Measurements from ENCODE around the gene NANOS1.
"Not testable (repeated sequence)": the region's sequence is repeated elsewhere in the genome, so short reads cannot be mapped to it uniquely, and the experiment has no call there.

NANOS1 gene

DNA sequence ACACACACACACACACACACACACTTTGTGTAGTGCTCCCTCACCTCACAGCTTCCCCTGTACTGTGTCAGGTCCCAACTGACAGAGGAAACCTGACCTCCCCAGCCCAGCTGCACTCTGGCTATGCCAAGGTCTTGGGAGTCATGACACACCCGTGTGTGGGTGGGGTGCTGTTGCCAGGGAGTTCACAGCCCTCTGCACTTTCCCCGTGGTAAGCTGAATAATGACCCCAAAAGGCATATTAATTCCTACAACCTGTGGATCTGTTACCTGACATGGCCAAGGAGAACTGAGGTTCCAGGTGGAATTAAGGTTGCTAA lies 8.9 kb upstream of the NANOS1 start:
- no peak for FAIRE-seq

DNA sequence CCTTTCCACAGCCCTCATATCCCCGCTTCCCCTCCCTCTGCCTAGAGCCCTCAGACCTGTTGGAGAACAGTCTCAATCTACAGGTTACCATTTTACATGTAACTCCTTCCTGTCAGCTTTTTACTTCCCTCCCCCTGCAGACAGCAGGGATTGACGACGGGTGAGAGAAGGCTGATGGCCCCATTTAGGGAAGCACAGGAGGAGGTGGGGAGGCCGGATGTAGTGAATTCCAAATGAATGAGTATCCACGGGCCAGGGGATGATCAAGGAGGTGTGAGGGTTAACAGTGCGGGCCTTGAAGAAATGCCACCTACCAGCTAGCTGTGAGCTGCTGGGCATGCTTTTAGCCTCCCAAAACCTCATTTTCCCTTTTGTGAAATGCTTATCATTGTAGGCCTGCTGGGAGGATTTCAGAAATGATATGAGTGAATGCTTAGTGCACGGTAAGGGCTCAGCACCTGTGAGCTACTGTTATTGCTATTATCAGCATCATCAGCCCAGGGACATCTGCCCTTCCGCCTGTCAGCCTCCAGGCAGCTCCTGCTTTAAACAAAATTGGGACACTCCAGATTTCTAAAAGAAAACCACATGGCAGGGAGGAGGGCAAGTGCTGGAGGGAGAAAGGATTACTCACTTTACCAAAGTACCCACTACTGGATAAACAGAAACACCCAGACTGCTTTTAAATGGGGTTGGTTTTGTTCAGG lies 6.5 kb upstream of the NANOS1 start:
- FAIRE-seq = no peak

DNA sequence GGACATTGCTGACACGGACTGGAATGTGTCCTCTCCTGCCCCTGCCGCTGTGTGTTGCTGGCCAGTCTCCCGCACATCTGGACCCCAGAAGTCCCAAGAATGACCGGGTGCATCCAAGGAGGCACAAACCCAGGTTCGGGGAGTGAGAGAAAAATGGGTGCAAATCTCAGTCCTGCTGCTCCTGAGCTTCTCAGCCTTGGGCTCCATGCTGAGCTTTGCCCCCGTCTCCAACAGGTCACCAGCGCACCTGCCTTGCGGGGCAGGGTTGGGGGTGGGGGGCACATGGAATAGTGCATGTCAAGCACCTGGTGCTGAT lies 6.0 kb upstream of the NANOS1 start:
- FAIRE-seq = no peak

DNA sequence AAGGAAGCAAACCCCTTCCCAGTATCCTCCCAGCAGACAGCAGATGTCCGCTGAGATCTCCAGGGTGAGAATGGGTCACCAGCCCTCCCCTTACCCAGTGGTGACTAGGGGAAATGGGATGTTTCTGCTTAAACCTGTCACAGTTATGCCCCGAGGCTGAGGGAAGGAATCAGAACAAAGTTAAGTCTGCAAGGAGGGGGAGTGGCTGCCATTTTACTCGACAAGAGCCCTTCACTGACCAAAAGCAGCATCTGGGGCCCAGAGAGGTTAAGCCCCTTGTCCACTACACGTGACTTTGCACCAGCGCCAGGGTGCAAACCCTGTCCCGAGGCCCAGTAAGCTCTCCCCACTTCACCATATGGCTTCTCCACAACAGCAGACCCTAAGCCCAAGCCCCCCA lies 4.6 kb upstream of the NANOS1 start:
- FAIRE-seq = no peak

DNA sequence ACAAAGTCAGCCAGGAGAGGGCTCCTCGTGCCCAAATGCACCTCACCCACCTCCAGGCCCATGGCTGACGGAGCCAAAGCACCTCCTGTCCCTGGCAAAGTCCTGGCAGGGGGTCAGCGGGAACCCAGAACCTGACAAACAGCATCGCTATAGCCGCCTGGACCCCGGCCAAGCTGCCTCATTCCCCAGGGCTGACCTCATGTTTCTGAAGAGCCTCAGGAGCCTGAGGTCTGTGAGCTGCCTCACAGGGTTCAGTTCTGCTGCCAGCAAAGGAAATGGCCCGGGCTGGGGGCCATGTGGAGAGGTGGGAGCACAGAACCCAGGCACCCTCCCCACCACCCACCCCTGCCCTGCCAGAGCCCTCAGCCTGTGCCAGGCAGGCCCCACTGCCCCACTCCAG lies 4.2 kb upstream of the NANOS1 start:
- no peak for FAIRE-seq

DNA sequence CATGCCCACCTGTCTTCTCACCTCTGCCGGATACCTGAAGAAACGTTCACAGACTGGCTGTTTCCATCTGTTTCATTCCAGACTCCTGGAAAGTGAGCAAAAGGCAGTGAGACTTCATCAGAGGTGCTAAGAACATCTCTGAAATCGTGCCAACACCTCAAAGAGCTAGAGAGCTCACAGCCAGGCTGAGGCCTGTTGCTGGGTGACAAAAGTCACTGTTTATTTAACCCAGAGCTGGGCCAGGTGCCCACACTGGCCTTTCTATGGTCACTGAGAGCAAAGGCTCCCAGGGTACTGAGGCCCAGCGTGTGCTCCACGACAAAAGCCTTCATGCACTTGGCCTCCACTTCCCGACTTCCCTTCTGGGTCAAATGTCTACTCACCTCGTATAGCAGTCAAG lies 3.7 kb upstream of the NANOS1 start:
- FAIRE-seq = no peak

DNA sequence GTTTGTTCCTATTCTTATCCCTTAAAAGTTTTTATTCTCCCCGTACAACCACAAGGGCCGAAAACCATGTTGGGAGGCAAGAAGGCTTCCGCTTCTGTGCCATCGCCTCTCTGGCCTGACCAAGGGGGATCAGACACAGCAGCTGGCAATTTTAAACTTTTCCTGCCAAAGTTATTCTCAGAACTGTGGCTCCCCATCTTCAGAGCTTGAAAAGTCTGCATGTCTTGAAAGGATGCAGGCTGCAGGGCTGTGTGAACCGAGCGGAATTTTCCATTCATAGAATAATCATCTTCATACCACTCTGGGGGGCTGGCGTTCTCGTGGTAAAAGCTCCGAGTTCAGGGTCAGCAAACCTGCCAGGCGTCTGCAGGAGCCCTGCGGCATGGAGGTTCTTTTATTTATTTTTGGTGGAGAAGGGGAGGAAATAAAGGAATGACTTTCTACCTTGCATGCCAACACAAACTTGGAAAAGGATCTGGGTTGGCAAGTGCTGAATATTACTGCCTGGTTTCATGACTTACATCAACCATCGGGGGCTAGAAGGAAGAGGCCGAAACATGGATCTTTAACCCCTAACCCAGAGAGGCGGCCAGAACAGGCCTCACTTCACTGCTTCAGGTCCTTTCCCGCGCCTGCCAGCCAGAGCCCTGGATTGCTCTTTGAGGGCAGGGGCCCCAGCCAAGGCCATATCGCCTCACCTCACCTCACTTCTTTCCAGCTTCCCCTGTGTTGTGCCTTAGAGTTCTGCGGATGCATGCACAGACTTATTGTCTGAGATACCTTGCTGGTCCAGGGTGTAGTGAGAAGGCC lies 3.0 kb upstream of the NANOS1 start:
- no peak for FAIRE-seq

DNA sequence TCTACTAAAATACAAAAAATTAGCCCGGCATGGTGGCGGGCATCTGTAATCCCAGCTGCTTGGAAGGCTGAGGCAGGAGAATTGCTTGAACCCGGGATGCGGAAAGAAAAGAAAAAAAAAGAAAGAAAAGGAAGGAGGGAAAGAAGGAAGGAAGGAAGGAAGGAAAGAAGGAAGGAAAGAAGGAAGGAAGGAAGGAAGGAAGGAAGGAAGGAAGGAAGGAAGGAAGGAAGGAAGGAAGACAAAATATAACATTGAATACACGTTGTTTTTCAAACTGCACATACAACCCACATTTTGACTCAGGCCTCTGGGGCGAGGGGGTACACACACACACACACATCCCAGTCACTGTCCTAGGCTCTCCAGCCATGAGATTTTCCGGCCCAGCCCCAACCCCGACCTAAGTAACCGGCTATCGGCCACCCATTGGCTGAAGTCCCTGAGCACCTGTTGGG lies 1.0 kb upstream of the NANOS1 start:
- FAIRE-seq = not testable (repeated sequence)

DNA sequence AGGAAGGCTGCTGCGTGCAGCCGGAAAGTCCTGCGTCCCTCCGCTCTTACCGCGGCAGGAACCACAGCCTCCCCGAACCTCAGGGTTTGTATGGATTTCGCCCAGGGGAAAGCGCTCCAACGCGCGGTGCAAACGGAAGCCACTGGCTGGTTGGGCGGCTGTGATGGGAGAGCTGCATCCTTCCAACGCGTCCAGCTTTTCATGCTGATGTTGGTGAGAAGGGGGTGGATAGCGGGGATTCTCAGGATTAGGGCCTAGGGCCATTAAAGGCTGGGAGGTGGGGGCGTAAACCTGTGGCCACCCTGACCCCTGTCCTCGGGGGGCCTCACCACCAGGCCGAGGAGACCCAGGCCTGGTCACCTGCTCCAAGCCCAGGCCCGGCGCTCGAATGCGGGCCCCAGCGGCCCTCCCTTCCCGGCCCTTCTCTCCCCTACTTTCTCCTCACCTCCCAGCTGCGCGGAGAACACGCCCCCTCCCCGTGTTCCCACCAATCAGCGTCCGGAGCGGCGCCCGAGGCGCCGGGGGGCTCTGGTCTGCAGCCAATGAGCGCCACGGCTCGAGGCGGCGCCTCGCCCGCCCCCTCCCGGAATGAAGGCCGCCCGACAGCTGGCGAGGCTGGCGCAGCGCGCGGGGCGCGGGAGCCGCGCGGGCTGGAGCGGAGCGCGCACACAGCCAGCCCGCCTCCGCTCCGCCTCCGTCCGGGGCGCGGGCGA lies 458 bp upstream of the NANOS1 start:
- no peak for FAIRE-seq

DNA sequence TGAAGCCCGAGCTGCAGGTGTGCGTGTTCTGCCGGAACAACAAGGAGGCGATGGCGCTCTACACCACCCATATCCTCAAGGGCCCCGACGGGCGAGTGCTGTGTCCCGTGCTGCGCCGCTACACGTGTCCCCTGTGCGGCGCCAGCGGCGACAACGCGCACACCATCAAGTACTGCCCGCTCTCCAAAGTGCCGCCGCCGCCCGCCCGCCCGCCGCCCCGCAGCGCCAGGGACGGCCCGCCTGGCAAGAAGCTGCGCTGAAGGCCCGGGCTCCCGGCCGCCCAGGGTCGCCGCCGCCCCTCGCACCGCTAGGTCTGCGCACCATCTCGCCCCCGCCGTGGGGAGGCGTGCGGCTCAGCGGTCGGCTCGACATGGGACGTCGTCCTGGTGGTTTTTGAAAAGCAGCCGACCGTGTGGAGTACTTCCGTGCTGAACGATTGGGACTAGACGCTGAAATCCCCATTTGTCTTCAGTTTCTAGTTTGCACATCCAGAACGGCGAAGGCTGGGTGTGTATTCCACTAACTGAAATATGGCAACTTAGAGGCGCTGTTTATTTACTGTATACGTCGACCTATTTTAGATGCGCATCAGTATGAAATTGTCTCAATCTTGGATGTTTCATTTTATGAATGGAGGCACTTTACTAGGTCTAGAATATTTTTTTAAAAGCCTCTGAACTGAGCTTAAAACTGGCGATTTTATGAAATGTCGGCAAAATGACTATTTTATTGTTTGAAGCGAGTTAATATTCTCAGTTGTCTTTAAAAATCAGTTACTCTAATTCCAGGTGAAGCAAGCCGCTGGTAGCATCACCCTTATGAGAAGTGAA lies 1.1 kb downstream of the NANOS1 start:
- FAIRE-seq = no peak

DNA sequence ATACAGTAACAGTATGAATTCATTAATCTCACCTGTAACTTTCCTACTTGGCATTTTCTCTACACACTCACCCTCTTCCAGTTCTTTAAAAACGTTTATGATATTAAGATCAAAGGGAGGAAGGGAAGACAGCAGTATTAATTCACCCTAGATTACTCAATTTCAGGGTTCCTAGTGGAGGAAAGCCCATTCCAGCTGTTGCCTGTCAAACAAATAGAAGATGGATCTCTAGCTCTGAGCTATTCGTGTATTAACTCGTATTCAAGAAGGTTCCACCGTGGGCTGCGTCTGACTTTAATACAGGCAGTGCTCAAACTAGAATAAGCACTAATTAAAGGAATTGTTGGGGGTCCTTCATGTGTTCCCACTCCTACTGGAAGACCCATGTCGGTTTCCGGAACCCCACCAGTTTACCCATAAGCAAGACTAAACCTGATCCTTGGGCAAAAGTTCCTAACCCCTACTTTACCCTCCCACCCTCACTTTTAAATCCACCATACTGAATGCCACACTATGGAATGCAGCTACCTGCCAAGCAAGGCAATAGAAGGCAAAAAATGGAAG lies 2.1 kb downstream of the NANOS1 start:
- FAIRE-seq = no peak

DNA sequence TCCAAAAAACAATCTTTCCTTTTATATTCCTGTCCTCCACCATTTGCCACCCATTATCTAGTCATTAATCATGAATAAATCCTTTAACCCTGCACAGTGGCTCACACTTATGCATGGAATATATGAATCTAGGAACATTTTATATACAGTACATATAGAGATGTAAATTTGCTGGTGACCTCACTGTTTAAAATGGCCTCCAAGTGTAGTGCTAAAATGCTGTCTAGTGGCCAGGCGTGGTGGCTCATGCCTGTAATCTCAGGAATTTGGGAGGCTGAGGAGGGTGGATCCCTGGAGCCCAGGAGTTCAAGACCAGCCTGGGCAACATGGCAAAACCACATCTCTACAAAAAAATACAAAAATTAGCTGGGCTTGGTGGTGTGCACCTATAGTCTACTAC lies 9.6 kb downstream of the NANOS1 start:
- FAIRE-seq = no peak

DNA sequence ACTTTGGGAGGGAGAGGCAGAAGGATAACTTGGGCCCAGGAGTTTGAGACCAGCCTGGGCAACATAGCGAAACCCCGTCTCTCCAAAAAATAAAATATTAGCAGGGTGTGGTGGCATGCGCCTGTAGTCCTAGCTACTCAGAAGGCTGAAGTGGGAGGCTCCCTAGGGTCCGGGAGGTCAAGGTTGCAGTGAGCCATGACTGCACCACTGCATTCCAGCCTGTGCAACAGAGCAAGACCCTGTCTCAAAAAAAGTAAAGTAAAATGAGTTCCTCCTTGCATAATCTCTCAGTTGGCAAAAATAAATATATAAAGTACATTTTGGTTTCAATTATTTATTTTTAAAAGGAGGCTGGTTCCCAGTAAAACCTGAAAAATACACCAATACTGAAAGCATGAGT lies 11.8 kb downstream of the NANOS1 start:
- no peak for FAIRE-seq

DNA sequence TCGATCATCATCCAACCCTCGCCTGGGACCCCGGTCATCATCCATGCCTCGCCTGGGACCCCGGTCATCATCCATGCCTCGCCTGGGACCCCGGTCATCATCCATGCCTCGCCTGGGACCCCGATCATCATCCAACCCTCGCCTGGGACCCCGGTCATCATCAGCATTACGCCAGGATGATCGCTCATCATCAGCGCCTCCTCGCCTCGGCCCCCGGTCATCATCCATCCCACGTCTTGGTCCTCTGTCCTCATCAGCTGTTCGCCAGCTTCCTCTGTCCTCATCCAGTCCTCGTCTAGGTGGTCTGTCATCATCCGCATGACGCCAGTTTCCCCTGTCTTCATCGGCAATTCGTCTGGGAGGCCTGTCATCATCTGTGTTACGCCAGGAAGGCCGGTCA lies 12.7 kb downstream of the NANOS1 start:
- FAIRE-seq = no peak

DNA sequence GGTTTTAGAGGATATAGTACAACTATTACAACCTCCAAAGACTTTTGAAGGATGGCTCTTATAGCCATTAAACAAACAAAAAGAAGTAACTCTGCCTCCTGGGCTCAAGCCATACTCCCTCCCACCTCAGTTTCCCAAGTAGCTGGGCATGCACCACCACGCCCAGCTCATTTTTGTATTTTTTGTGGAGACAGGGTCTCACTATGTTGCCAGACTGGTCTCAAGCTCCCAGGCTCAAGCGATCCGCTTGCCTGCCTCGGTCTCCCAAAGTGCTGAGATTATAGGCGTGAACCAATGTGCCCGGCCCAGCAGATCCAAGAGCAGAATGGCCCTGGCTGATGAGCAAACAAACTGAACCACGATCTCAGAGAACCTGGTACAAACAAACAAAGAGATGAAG lies 16.0 kb downstream of the NANOS1 start:
- no peak for FAIRE-seq

DNA sequence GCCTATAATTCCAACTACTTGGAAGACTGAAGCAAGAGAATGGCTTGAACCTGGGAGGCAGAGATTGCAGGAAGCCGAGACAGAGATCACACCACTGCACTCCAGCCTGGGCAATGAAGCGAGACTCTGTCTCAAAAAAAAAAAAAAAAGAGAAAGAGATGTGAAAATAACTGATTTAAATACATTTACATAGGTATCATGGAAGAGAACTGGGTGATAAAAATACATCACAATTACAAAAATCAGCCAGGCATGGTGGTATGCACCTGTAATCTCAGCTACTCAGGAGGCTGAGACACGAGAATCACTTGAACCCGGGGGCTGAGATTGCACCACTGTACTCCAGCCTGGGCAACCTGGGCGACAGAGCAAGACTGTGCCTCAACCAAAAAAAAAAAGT lies 19.8 kb downstream of the NANOS1 start:
- FAIRE-seq = no peak

DNA sequence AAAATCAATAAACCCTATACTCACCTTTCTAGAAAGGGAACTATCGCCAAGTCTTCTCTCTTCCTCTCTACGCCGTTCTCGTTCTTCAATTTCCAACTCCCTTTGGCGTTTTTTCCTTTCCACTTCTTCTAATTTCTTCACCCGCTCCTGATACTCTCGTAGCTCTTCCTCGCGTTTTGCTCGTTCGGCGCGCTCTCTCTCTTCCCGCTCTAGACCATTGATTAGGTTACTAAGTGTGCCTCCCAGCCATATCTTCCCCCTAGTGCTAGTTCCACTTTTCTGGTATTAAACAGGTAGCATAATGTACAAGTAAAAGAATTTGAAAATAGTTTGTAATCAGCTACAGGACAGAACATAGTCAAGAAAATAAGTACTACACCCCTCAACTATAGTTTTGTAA lies 20.3 kb downstream of the NANOS1 start:
- FAIRE-seq = no peak

DNA sequence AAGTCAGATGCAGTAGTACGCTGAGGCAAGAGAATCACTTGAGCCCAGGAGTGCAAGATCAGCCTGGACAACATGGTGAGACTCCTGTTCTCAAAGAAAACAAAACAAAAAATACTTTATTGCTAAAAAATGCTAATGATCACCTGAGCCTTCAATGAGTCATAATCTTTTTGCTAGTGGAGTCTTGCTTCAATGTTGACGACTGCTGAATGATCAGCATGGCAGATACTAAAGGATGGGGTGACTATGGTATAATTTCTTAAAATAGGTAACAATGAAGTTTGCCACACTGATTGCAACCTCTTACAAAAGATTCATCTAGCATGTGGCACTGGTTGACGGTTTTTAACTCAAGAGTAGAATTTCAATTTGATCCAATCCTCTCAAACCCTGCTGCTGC lies 22.3 kb downstream of the NANOS1 start:
- no peak for FAIRE-seq

DNA sequence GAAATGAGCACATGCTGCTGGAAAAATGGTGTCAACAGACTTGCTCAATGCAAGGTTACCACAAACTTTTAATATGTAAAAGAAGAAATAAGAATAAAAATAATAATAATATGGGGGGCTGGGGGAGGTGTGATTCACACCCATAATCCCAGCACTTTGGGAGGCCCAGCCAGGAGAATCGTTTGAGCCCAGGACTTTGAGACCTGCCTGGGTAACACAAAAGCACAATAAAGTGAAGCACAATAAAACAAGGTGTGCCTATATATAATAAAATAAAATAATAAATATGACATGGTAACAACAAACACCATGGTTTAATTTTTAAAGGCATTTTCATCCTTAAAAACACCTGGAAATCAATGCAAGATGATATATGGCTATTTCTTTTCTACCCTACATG lies 26.0 kb downstream of the NANOS1 start:
- FAIRE-seq = no peak

DNA sequence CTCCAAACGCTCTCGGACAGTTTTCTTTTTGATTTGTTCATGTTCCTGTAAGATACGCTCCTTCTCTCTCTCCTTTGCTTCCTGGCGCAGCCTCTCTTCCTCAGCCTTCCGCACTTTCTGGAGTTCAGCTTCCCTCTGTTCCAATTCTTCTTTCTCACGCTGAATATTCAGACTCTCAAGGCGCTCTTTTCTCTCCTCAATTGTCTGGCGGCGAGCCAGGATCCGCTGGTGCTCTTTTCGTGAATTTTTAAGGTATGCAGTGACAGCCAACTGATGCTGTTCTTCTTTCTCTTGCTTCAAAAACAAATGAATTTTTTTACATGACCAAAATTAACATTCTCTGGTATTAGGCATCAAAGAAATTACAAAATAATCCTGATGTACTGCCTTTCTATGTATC lies 28.5 kb downstream of the NANOS1 start:
- FAIRE-seq = no peak

DNA sequence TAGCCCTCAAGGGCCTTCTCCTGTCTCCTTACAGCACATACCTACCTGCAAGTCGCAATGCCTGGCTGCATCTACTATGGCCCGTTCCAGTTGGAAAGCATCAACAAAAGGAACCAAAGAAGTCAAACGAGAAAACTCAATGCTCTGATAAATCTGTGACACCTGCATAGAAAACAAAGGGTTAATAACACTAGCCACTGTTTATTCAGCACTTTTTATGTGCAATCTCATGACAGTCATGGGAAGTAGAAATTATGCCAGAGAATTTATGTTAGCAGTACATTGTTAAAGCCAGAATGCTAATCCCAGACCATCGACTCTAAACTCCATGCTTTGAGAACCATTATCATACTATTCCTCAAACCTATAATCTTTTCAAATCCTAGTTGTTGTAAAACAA lies 30.0 kb downstream of the NANOS1 start:
- no peak for FAIRE-seq

DNA sequence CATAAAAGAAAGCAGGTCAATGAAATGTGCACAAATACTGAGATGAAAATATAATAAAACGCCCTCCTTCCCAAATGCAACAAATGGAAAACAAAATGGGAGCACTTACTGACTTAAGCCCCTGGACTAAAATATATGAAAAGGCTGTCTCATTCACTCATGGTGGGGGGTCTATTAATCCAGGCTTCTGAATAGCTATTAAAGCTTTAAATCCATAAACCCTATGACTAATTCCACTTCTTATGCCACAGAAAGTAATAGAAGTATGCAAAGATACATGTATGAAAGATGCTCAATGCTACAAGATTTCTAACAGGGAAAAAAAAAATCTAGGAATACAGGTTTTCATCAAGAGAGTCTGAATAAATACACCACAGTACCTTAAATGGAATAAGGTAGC lies 30.6 kb downstream of the NANOS1 start:
- no peak for FAIRE-seq

DNA sequence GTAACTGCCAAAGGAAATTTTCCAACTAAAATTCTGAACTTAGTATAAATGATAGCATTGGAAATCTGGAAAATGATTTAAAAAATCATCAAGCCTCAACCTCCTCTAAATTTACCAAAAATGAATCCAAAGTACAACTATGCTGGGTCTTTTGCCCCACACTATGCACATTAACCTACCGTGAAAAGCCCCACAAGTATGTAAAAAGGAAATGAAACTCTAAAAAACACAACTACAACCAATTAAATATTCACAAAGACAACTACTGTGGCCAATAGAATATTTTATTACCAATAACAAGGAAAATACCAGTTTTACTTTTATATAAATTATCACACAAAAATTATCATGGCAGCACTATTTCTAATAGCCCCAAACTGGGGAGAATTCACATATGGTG lies 31.8 kb downstream of the NANOS1 start:
- FAIRE-seq = no peak
